CD4-positive, alpha-beta T cell treated with Interleukin-17A for 4 hours (primary cell): Measurements from ENCODE around the gene HFE.
A peak's percentile ranks its signal among the peaks of the same experiment; 100 is the strongest.
"Not testable (repeated sequence)": the region's sequence is repeated elsewhere in the genome, so short reads cannot be mapped to it uniquely, and the experiment has no call there.

ENCODE experiments used
- DNase-seq: peaks from one replicate; pipeline ENCODE4 v3.0.0-alpha.2; 2020; ENCODE audit warnings: mixed read lengths

Gene HFE, protein sequence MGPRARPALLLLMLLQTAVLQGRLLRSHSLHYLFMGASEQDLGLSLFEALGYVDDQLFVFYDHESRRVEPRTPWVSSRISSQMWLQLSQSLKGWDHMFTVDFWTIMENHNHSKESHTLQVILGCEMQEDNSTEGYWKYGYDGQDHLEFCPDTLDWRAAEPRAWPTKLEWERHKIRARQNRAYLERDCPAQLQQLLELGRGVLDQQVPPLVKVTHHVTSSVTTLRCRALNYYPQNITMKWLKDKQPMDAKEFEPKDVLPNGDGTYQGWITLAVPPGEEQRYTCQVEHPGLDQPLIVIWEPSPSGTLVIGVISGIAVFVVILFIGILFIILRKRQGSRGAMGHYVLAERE

GRCh38 chr6:26087284-26088115, at the start of gene HFE:
Gene HFE, plus strand, starts transcription at chr6:26087429. Its CDS starts 12 bp downstream, at chr6:26087441.
- DNase-seq, result peak; percentile 58

GRCh38 chr6:26041946-26042345, 45.3 kb upstream of the HFE start:
- DNase-seq, result no peak

DNA sequence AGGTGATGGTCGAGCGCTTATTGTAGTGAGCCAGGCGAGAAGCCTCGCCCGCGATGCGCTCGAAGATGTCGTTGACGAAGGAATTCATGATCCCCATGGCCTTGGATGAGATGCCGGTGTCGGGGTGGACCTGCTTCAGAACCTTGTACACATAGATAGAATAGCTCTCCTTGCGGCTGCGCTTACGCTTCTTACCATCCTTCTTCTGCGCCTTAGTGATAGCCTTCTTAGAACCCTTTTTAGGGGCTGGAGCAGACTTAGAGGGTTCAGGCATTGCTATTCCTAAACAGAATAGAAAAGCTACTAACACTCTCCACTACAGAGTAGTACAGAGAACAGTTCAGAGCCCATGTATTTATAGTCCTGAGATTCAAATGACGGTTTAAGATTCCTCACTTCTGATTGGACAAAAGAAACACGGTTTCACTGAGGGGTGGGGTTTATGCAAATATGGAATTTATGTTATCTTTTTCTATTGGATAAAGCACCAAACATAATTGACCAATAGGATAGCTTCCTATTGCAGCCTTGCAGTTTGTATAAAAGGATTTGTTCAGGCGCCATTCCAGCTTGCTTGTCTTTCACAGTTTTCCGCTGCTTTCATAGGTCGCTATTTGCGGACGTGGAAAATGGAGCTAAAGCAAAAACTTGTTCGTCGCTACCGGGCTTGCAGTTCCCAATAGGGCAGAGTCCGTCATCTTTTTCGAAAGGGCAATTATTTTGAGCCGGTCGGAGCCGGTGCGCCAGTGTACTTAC, 43.7 kb upstream of the HFE start:
- peak; percentile 69 for DNase-seq

DNA sequence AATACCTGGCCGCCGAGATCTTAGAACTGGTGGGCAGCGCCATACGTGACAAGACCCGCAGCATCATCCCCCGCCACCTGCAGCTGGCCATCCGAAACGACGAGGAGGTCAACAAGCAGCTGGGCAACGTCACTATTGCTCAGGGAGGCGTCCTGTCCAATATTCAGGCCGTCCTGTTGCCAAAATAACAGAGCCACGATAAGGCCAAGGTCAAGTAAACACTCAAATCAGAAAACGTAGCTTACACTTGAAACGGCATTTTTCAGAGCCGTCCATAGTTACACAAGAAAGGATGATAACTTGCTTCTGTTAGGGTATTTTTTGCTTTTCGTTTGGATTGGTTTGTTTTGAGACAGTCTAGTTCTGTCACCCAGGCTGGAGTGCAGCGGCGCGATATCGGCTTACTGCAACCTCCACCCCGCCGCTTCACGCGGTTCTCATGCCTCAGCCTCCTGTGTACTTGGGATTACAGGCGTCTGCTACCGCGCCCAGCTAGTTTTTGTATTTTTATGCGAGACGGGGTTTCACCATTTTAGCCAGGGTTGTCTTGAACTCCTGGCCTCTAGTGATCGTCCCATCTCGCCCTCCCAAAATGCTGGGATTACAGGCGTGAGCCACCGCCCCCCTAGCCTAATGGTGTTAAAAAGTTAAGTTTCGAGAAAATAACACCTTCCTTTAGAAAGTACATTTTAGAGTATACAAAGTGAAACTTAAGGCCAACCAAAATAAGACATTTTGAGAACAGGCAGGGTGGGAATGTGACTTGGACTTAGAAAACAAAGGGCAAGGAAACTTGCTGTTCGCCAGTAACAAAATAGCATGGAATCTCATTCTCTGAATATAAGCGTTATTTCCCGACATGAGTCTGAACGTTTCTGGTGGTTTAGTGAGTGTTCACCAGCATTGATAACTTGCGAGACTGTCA, 42.8 kb upstream of the HFE start:
- peak; percentile 63 for DNase-seq

- DNase-seq, result peak; percentile 82
Measured at GRCh38 chr6:26045065-26045927, 41.9 kb upstream of the HFE start.

DNA sequence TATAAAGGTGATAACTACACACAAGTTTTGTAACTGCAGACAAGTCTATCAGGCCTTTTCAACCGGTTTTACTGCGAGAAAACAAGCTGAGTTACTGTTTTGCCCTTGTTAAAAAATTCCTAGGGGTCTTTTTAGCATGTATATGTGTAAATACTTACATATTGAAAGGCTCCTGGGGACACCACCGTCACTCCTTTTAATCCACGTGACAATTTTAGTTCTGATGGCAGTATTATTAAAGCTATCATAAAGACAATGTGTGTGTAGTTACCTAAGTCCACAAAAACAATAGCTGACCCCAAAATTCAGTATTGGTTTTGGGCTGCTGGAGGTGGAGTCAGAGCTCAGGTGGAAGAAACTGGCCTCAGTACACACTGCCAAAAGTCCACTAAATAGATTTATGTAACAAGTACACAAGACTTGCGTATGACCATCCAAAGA, 41.3 kb upstream of the HFE start:
- no peak for DNase-seq

- not testable (repeated sequence) for DNase-seq
Measured at GRCh38 chr6:26047329-26047728, 39.9 kb upstream of the HFE start.

- no peak for DNase-seq
Measured at GRCh38 chr6:26048590-26048989, 38.6 kb upstream of the HFE start.

DNA sequence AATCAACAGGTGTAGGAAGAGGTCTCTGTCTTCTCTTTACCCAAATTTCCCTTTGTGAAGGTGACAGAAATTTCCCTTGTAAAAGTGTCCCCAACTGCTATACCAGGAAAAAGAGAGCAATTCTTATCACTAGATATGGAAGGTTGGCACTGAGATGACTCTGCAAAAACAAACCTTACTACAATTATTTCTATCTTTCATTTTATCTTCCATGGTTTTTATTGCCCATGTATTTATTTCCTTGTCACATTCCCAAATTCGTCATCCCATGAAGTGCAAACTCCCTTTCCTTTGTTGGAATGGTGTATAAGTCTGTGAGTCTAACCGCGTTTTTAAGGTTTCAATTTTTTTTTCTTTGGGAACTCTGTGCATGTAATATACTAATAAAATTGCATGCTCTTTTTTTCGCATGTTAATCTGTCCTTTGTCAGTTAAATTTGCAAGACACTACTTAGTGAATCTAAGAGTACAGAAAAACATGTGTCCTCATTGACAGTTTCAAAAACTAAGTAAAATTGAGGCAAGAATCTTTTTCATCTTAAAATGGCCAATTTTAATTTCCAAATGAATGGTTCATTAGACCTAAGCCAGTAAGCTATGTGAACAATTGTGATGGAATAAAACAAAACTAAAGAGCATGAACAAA, 35.4 kb upstream of the HFE start:
- no peak for DNase-seq

GRCh38 chr6:26052762-26053250, 34.4 kb upstream of the HFE start:
- not testable (repeated sequence) for DNase-seq

GRCh38 chr6:26053992-26054780, 33.0 kb upstream of the HFE start:
- no peak for DNase-seq

DNA sequence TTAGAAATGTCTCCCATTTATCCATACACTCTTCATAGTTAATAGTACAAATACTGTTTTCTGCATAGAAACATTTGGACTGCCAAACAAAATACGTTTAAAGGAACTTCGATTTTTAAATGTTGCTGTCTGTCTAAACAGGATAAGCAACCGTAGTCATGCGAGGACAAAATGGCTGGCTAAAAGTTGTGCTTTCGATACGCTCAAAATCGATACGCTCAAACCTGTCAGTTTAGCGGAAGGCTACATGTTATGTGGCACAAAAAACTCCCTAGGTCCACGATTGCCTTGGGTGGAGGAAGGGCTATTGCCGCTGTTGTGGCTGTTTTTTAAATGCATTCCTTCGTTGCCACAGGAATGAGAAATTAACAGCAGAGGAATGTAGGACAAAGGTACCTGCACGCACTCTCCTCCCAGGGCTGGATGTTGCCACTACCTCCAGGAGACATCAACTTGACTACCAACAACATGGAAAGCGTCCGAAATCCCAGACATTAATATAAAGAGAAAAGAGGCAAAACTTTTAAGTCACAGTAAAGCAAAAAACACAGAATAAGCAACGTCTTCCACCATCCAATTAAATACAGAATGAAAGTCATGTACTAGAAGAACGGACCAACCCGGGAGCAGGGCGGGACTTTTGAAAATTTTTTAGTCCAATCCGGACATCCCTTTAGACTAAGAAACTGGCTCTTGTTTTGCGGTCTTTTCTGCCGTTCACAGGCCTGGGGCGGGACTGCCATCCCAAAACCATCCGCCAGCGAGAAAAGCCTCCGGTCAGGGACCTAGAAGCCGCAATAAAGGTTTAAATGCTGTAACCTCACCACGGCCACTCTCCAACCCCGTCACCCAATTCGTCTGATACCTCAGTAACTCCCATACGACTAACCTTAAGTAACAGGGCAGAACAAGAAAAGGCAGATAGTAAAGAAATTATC, 32.2 kb upstream of the HFE start:
- peak; percentile 85 for DNase-seq

- DNase-seq, result peak; percentile 86
Measured at GRCh38 chr6:26055719-26056582, 31.3 kb upstream of the HFE start.

DNA sequence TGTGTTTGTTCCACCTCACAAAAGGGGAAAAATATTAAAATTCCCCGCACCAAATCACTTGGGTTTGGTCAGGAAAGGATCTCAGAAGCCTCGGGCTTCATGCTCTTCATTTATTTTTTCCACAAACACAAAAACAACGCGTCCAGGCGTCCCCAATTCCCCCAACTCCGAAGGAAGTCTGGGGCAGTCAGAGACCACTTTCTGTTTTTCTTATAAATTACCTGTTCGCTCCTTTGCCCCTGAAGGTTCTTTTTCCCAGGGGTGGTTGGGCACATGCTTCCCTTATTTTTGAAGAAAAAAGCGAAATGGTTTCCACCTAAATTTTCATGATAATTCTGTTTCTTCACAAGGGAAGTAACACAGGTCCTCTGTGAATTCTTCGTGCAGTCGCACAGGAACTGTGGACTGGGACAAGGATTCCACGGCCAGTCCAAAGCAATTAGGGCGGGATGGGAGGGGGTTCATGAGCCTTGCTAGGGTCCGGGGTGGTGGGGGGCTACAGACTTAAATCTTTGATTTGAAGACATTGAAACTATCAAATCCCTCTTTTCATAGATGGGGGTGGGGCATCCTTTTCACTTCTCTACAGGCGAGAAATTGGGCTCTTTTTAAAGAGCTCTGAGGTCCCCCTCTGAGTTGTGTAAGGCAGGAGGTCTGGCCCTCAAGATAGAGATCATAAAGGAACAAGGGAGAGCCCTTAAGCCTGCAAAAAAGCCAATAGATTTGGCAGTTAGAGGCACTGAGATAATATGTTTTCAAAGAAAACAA, 30.5 kb upstream of the HFE start:
- peak; percentile 25 for DNase-seq

- no peak for DNase-seq
Measured at GRCh38 chr6:26057899-26058298, 29.3 kb upstream of the HFE start.

DNA sequence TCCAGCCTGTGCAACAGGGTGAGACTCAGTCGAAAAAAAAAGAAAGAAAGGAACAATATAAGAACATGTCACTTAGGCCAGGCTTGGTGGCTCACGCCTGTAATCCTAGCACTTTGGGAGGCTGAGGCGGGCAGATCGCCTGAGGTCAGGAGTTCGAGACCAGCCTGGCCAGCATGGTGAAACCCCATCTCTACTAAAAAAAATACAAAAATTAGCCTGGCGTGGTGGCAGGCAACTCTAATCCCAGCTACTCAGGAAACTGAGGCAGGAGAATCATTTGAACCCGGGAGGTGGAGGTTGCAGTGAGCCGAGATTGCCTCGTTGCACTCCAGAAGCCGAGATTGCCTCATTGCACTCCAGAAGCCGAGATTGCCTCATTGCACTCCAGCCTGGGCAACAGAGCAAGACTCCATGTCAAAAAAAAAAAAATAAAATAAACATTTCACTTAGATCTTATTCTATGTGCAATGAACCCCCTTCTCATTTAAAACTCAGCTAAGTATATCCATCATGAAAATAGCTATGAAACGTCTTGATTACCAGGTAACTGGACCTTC, 28.7 kb upstream of the HFE start:
- not testable (repeated sequence) for DNase-seq
